Measurements from ENCODE around the gene GTSF1L. TPM values are rescaled to one million over a fixed set of nuclear protein-coding genes. Genes with fewer than 3 reads are reported as not detected.

GTSF1L gene
- total and polyA plus RNA-seq, 2 experiments from 2014 or later: not detected

GRCh38 chr20:43767686-43768474, 41.1 kb upstream of the GTSF1L start:
- WGBS, 2 experiments (ENCODE audit: low coverage in 1 of 2, low lambda C conversion rate in 2 of 2, missing lambda C conversion rate in 2 of 2): 6% methylated on average over 5 of the region's 5 CpGs
- H3F3A ChIP-seq (ENCODE audit: insufficient read depth): 0 out of 2 replicates have a peak, but pooled peaks cover 9% of the 10 kb centered on the region
- TF ChIP-seq EZH2phosphoT487 (IDR thresholded peaks at IDR 0.05; ENCODE audit: insufficient read depth, low read depth) (no peak), EZH2 (IDR thresholded peaks at IDR 0.05; ENCODE audit: insufficient read depth, poor library complexity, severe bottlenecking) (no peak)
- H3K27me3 ChIP-seq (replicated peaks; ENCODE audit: insufficient read depth): peaks cover 20% of the 10 kb centered on the region
- DNase-seq: peak; percentile 84
- H2AFZ ChIP-seq: no peak overlapping the region
- no peaks in the 10 kb centered on the region for H3K79me2 ChIP-seq (ENCODE audit: insufficient read depth)
- peaks cover 4% of the 10 kb centered on the region; the same call in 1 of the 2 replicates for H3K4me1 ChIP-seq (ENCODE audit: insufficient read depth)
- no peaks in the 10 kb centered on the region for H4K20me1 ChIP-seq (ENCODE audit: insufficient read depth)
- H3K27ac ChIP-seq: no peak overlapping the region
- H3K9ac ChIP-seq: no peak overlapping the region
- H3K4me3 ChIP-seq: no peak overlapping the region
- in situ Hi-C loops (cut with MboI): no loop called here
- H3K36me3 ChIP-seq (ENCODE audit: low read depth): no peaks in the 10 kb centered on the region
- no peaks in the 10 kb centered on the region for H3K9me2 ChIP-seq (ENCODE audit: insufficient read depth)
- no peak overlapping the region for H3K4me2 ChIP-seq (ENCODE audit: unreplicated experiment)
- no peaks in the 10 kb centered on the region for H3K9me3 ChIP-seq (ENCODE audit: low read depth)

- H3K9me3 ChIP-seq (ENCODE audit: low read depth): no peaks in the 10 kb centered on the region
- no peaks in the 10 kb centered on the region for H3K36me3 ChIP-seq (ENCODE audit: low read depth)
- no peak for TF ChIP-seq EZH2phosphoT487 (IDR thresholded peaks at IDR 0.05; ENCODE audit: insufficient read depth, low read depth)
- no peak for TF ChIP-seq EZH2 (IDR thresholded peaks at IDR 0.05; ENCODE audit: insufficient read depth, poor library complexity, severe bottlenecking)
- WGBS, 2 experiments (ENCODE audit: low coverage in 1 of 2, low lambda C conversion rate in 2 of 2, missing lambda C conversion rate in 2 of 2): 44 to 56% methylated on average over 9 of the region's 9 CpGs
- 0 out of 2 replicates have a peak, but pooled peaks cover 9% of the 10 kb centered on the region for H3F3A ChIP-seq (ENCODE audit: insufficient read depth)
- H4K20me1 ChIP-seq (ENCODE audit: insufficient read depth): no peaks in the 10 kb centered on the region
- no peak overlapping the region for H3K27ac ChIP-seq
- no peak overlapping the region for H3K9ac ChIP-seq
- H3K27me3 ChIP-seq (replicated peaks; ENCODE audit: insufficient read depth): peaks cover 20% of the 10 kb centered on the region
- H3K79me2 ChIP-seq (ENCODE audit: insufficient read depth): no peaks in the 10 kb centered on the region
- no peak overlapping the region for H3K4me3 ChIP-seq
- no peak for DNase-seq
- no peak overlapping the region for H3K4me2 ChIP-seq (ENCODE audit: unreplicated experiment)
- peaks cover 4% of the 10 kb centered on the region; the same call in 1 of the 2 replicates for H3K4me1 ChIP-seq (ENCODE audit: insufficient read depth)
- no peak overlapping the region for H2AFZ ChIP-seq
- H3K9me2 ChIP-seq (ENCODE audit: insufficient read depth): no peaks in the 10 kb centered on the region
- in situ Hi-C loops (cut with MboI): no loop called here
Observed at GRCh38 chr20:43766917-43767316, 40.1 kb upstream of the GTSF1L start.

GRCh38 chr20:43766385-43766784, 39.6 kb upstream of the GTSF1L start:
- WGBS, 2 experiments (ENCODE audit: low coverage in 1 of 2, low lambda C conversion rate in 2 of 2, missing lambda C conversion rate in 2 of 2): 19 to 29% methylated on average over 6 of the region's 6 CpGs
- no peak overlapping the region for H3K4me2 ChIP-seq (ENCODE audit: unreplicated experiment)
- H4K20me1 ChIP-seq (ENCODE audit: insufficient read depth): no peaks in the 10 kb centered on the region
- no peaks in the 10 kb centered on the region for H3K79me2 ChIP-seq (ENCODE audit: insufficient read depth)
- no peaks in the 10 kb centered on the region for H3K9me2 ChIP-seq (ENCODE audit: insufficient read depth)
- peaks cover 4% of the 10 kb centered on the region; the same call in 1 of the 2 replicates for H3K4me1 ChIP-seq (ENCODE audit: insufficient read depth)
- H3K9me3 ChIP-seq (ENCODE audit: low read depth): no peaks in the 10 kb centered on the region
- DNase-seq: peak; percentile 37
- in situ Hi-C loops (cut with MboI): no loop called here
- peaks cover 20% of the 10 kb centered on the region for H3K27me3 ChIP-seq (replicated peaks; ENCODE audit: insufficient read depth)
- no peak overlapping the region for H3K9ac ChIP-seq
- no peak overlapping the region for H2AFZ ChIP-seq
- TF ChIP-seq EZH2 (IDR thresholded peaks at IDR 0.05; ENCODE audit: insufficient read depth, poor library complexity, severe bottlenecking) (no peak), EZH2phosphoT487 (IDR thresholded peaks at IDR 0.05; ENCODE audit: insufficient read depth, low read depth) (no peak)
- H3K27ac ChIP-seq: no peak overlapping the region
- no peaks in the 10 kb centered on the region for H3K36me3 ChIP-seq (ENCODE audit: low read depth)
- H3K4me3 ChIP-seq: no peak overlapping the region
- 0 out of 2 replicates have a peak, but pooled peaks cover 9% of the 10 kb centered on the region for H3F3A ChIP-seq (ENCODE audit: insufficient read depth)

- Histone ChIP-seq H3K27ac (no peak overlapping the region), H3K9me3 (ENCODE audit: low read depth) (no peaks in the 10 kb centered on the region), H3K79me2 (ENCODE audit: insufficient read depth) (no peaks in the 10 kb centered on the region), H3K9ac (no peak overlapping the region), H3K9me2 (ENCODE audit: insufficient read depth) (no peaks in the 10 kb centered on the region), H4K20me1 (ENCODE audit: insufficient read depth) (no peaks in the 10 kb centered on the region), H2AFZ (no peak overlapping the region), H3K4me1 (ENCODE audit: insufficient read depth) (peaks cover 4% of the 10 kb centered on the region; the same call in 1 of the 2 replicates), H3K4me3 (no peak overlapping the region), H3F3A (ENCODE audit: insufficient read depth) (0 out of 2 replicates have a peak, but pooled peaks cover 9% of the 10 kb centered on the region), H3K36me3 (ENCODE audit: low read depth) (no peaks in the 10 kb centered on the region), H3K27me3 (replicated peaks; ENCODE audit: insufficient read depth) (peaks cover 20% of the 10 kb centered on the region), H3K4me2 (ENCODE audit: unreplicated experiment) (no peak overlapping the region)
- DNase-seq: no peak
- in situ Hi-C loops (cut with MboI): no loop called here
- WGBS, 2 experiments (ENCODE audit: low coverage in 1 of 2, low lambda C conversion rate in 2 of 2, missing lambda C conversion rate in 2 of 2): 69 to 77% methylated on average over 7 of the region's 7 CpGs
- TF ChIP-seq EZH2 (IDR thresholded peaks at IDR 0.05; ENCODE audit: insufficient read depth, poor library complexity, severe bottlenecking): no peak
- TF ChIP-seq EZH2phosphoT487 (IDR thresholded peaks at IDR 0.05; ENCODE audit: insufficient read depth, low read depth): no peak
Observed at GRCh38 chr20:43765916-43766315, 39.1 kb upstream of the GTSF1L start.

Measured in GM23248 (cell line).